Upper lobe of left lung (tissue), 4 donors: ENCODE data around the gene FBXL13.

Experiments
- CTCF ChIP-seq, 6 experiments: fragments of 450-650 bp in 4 of 6; fragments of 200-600 bp in 2 of 6; sonication (generic) in 2 of 6; IDR thresholded peaks; one replicate each; pipeline ENCODE4 v1.5.1; 2016 to 2019; ENCODE audit warnings: antibody characterized with exemption in 6 of 6
- EP300 ChIP-seq, 4 donors: sonication (generic); formaldehyde crosslinking; IDR thresholded peaks; one replicate each; pipeline ENCODE4 v1.5.1; 2017; ENCODE audit warnings: antibody characterized with exemption in 4 of 4, control low read depth in 2 of 4
- POLR2A ChIP-seq, 4 donors: fragments of 450-650 bp; IDR thresholded peaks; one replicate each; pipeline ENCODE4 v1.5.1; 2016 to 2017; ENCODE audit warnings: antibody characterized with exemption in 4 of 4, mild to moderate bottlenecking in 2 of 4
- POLR2AphosphoS5 ChIP-seq, 2 donors: sonication (generic); formaldehyde crosslinking; IDR thresholded peaks; one replicate each; pipeline ENCODE4 v1.5.1; 2017; ENCODE audit warnings: antibody characterized with exemption in 2 of 2

- no peak for TF ChIP-seq POLR2A (IDR thresholded peaks at IDR 0.05)
- TF ChIP-seq POLR2AphosphoS5 (IDR thresholded peaks at IDR 0.05), result no peak
- TF ChIP-seq CTCF (IDR thresholded peaks at IDR 0.05), result no peak
- no peak for TF ChIP-seq EP300 (IDR thresholded peaks at IDR 0.05)
Observed at GRCh38 chr7:102873470-102874165, 201.0 kb downstream of the FBXL13 start.
